ENCODE data around the gene WRNIP1.

DNA sequence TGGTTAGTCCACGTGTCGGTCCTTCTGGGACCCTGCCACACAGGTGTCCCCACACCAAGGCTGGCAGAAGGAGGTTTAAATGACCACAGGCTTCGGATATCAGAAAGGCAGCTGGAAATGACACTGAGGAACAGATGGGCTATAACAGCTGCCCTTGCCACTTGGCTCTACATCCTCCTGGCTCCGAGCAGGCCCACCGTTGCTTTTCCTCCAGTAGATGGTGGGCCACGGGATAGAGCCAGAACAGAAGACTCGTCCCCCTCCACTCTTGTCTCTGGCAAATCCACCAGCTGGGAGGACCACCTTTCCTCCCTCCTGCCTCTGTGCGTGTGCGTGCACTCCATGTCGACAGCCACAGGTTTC lies 17.6 kb downstream of the WRNIP1 start:
- TF ChIP-seq POLR2A (IDR thresholded peaks at IDR 0.05; ENCODE audit: borderline replicate concordance, extremely low read depth, insufficient read depth, insufficient read length) (no peak), EGR1 (IDR thresholded peaks at IDR 0.05; ENCODE audit: low read depth) (no peak), RAD21 (IDR thresholded peaks at IDR 0.05; ENCODE audit: low read depth) (no peak), ELF1 (IDR thresholded peaks at IDR 0.05; ENCODE audit: borderline replicate concordance, low read depth) (no peak), EZH2 (IDR thresholded peaks at IDR 0.05) (no peak), POLR2AphosphoS5 (IDR thresholded peaks at IDR 0.05; ENCODE audit: low read depth, low read length) (no peak)
- TF ChIP-seq, protein P1, sequence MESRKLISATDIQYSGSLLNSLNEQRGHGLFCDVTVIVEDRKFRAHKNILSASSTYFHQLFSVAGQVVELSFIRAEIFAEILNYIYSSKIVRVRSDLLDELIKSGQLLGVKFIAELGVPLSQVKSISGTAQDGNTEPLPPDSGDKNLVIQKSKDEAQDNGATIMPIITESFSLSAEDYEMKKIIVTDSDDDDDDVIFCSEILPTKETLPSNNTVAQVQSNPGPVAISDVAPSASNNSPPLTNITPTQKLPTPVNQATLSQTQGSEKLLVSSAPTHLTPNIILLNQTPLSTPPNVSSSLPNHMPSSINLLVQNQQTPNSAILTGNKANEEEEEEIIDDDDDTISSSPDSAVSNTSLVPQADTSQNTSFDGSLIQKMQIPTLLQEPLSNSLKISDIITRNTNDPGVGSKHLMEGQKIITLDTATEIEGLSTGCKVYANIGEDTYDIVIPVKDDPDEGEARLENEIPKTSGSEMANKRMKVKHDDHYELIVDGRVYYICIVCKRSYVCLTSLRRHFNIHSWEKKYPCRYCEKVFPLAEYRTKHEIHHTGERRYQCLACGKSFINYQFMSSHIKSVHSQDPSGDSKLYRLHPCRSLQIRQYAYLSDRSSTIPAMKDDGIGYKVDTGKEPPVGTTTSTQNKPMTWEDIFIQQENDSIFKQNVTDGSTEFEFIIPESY (IDR thresholded peaks at IDR 0.05; ENCODE audit: extremely low read depth, insufficient replicate concordance, low read length): no peak
- TF ChIP-seq, protein P2, sequence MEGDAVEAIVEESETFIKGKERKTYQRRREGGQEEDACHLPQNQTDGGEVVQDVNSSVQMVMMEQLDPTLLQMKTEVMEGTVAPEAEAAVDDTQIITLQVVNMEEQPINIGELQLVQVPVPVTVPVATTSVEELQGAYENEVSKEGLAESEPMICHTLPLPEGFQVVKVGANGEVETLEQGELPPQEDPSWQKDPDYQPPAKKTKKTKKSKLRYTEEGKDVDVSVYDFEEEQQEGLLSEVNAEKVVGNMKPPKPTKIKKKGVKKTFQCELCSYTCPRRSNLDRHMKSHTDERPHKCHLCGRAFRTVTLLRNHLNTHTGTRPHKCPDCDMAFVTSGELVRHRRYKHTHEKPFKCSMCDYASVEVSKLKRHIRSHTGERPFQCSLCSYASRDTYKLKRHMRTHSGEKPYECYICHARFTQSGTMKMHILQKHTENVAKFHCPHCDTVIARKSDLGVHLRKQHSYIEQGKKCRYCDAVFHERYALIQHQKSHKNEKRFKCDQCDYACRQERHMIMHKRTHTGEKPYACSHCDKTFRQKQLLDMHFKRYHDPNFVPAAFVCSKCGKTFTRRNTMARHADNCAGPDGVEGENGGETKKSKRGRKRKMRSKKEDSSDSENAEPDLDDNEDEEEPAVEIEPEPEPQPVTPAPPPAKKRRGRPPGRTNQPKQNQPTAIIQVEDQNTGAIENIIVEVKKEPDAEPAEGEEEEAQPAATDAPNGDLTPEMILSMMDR (IDR thresholded peaks at IDR 0.05 in 2 of 3, conservative IDR thresholded peaks at IDR 0.05 in 1 of 3; ENCODE audit: borderline replicate concordance in 1 of 3, insufficient read depth in 1 of 3, low read depth in 2 of 3, low read length in 2 of 3): no peak

All from HCT116 (cell line).